Chondrocyte (in vitro differentiated cells): ENCODE results near the gene STYX. TPM values are rescaled to one million over a fixed set of nuclear protein-coding genes. Genes with fewer than 3 reads are reported as not detected.

ENCODE experiments used
- DNase-seq: peaks from one replicate; pipeline ENCODE4 v3.0.0; 2021; ENCODE audit warnings: mixed read lengths, low spot score
- H3K27ac Mint-ChIP-seq: one replicate; pipeline ENCODE4 v1.8.0; 2021; ENCODE audit warnings: mild to moderate bottlenecking, moderate library complexity, mixed read lengths; ENCODE audit not compliant: unreplicated experiment
- H3K27me3 Mint-ChIP-seq: 2 replicates; pipeline ENCODE4 v1.8.0; 2021; ENCODE audit warnings: low read depth, mixed read lengths
- H3K36me3 Mint-ChIP-seq: 2 replicates; pipeline ENCODE4 v1.8.0; 2021; ENCODE audit warnings: low read depth, mixed read lengths
- H3K4me1 Mint-ChIP-seq: 2 replicates; pipeline ENCODE4 v1.8.0; 2021; ENCODE audit warnings: low read depth, mild to moderate bottlenecking, mixed read lengths
- H3K4me3 Mint-ChIP-seq: one replicate; pipeline ENCODE4 v1.8.0; 2021; ENCODE audit warnings: mild to moderate bottlenecking, moderate library complexity, mixed read lengths; ENCODE audit not compliant: unreplicated experiment
- H3K9me3 Mint-ChIP-seq: 2 replicates; pipeline ENCODE4 v1.8.0; 2021; ENCODE audit warnings: low read depth, mixed read lengths
- CTCF ChIP-seq: fragments of 200-600 bp; sonication (generic); IDR thresholded peaks from 2 replicates; pipeline ENCODE4 v1.5.0; 2021; ENCODE audit warnings: antibody characterized with exemption, mild to moderate bottlenecking, moderate library complexity
- total RNA-seq: library from RNA; stranded (reverse); gene quantifications from 3 replicates; pipeline ENCODE4 v1.2.1, GENCODE V29; 2021

The STYX gene
- total RNA-seq, 1 donor from 2014 or later: 21.0 TPM

- H3K4me3 Mint-ChIP-seq: no peak overlapping the region
- peaks cover 16% of the 10 kb centered on the region for H3K36me3 Mint-ChIP-seq
- DNase-seq: no peak
- H3K4me1 Mint-ChIP-seq: peaks cover 9% of the 10 kb centered on the region
- H3K27ac Mint-ChIP-seq: no peak overlapping the region
- no peaks in the 10 kb centered on the region for H3K27me3 Mint-ChIP-seq
- no peak for TF ChIP-seq CTCF
- H3K9me3 Mint-ChIP-seq: no peaks in the 10 kb centered on the region
Measured at GRCh38 chr14:52776816-52777215, 46.9 kb downstream of the STYX start.

- TF ChIP-seq CTCF: no peak
- H3K4me3 Mint-ChIP-seq: no peak overlapping the region
- H3K27me3 Mint-ChIP-seq: no peaks in the 10 kb centered on the region
- DNase-seq: no peak
- H3K4me1 Mint-ChIP-seq: peaks cover 2% of the 10 kb centered on the region
- no peaks in the 10 kb centered on the region for H3K9me3 Mint-ChIP-seq
- H3K36me3 Mint-ChIP-seq: peaks cover 15% of the 10 kb centered on the region
- no peak overlapping the region for H3K27ac Mint-ChIP-seq
Measured at GRCh38 chr14:52778702-52779101, 48.7 kb downstream of the STYX start.

GRCh38 chr14:52780893-52781292 lies 50.9 kb downstream of the STYX start:
- Mint-ChIP-seq H3K9me3 (no peaks in the 10 kb centered on the region), H3K36me3 (peaks cover 11% of the 10 kb centered on the region), H3K4me3 (no peak overlapping the region), H3K4me1 (peaks cover 5% of the 10 kb centered on the region), H3K27ac (peak overlapping the region; percentile 12), H3K27me3 (no peaks in the 10 kb centered on the region)
- DNase-seq: no peak
- no peak for TF ChIP-seq CTCF

GRCh38 chr14:52781629-52782028 lies 51.7 kb downstream of the STYX start:
- peaks cover 12% of the 10 kb centered on the region for H3K36me3 Mint-ChIP-seq
- no peaks in the 10 kb centered on the region for H3K27me3 Mint-ChIP-seq
- TF ChIP-seq CTCF: no peak
- H3K4me1 Mint-ChIP-seq: peaks cover 8% of the 10 kb centered on the region
- H3K9me3 Mint-ChIP-seq: no peaks in the 10 kb centered on the region
- DNase-seq: no peak
- H3K27ac Mint-ChIP-seq: peak overlapping the region; percentile 12
- H3K4me3 Mint-ChIP-seq: no peak overlapping the region

GRCh38 chr14:52783206-52783605 lies 53.2 kb downstream of the STYX start:
- H3K4me3 Mint-ChIP-seq: no peak overlapping the region
- H3K9me3 Mint-ChIP-seq: no peaks in the 10 kb centered on the region
- no peaks in the 10 kb centered on the region for H3K27me3 Mint-ChIP-seq
- H3K4me1 Mint-ChIP-seq: peaks cover 19% of the 10 kb centered on the region
- peak overlapping the region; percentile 32 for H3K27ac Mint-ChIP-seq
- peaks cover 5% of the 10 kb centered on the region for H3K36me3 Mint-ChIP-seq
- no peak for TF ChIP-seq CTCF
- no peak for DNase-seq
